Measurements from ENCODE around the gene FLNB. TPM values are rescaled to one million over a fixed set of nuclear protein-coding genes. Genes with fewer than 3 reads are reported as not detected.
A peak's percentile ranks its signal among the peaks of the same experiment; 100 is the strongest.

Gene FLNB
- polyA plus RNA-seq, 4 donors = 137 to 335 (median 205) TPM

DNA sequence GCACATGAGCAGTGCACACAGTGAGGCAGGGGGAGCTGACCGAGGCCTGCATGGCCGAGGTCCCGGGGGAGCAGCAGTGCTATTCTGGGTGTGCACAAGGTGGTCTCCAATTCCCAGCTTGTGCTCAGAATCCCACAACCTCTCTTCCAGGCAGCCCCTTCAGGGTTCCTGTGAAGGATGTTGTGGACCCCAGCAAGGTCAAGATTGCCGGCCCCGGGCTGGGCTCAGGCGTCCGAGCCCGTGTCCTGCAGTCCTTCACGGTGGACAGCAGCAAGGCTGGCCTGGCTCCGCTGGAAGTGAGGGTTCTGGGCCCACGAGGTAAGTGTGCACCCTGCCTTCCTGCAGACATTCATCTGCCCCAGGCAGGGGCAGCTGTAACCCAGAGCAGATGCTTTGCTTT lies 122.4 kb downstream of the FLNB start:
- H3K4me1 ChIP-seq (ENCODE audit: control insufficient read depth in 3 of 3, insufficient read depth in 2 of 3, low read depth in 1 of 3, low read length in 2 of 3) = no peaks in the 10 kb centered on the region
- peaks cover 21 to 83% (median 34%) of the 10 kb centered on the region in 3 donors for H3K36me3 ChIP-seq (ENCODE audit: control insufficient read depth in 3 of 3, insufficient read depth in 2 of 3, low read depth in 1 of 3, low read length in 3 of 3)
- H3K27ac ChIP-seq (ENCODE audit: low read depth in 1 of 3, low read length in 2 of 3) = no peak overlapping the region
- no peak for FAIRE-seq
- WGBS, 3 donors = 92 to 96% (median 93%) methylated on average over 11 of the region's 11 CpGs
- no peak for DNase-seq
- H3K9me3 ChIP-seq (ENCODE audit: control insufficient read depth in 2 of 2, insufficient read depth in 1 of 2, low read depth in 1 of 2, low read length in 1 of 2) = no peaks in the 10 kb centered on the region
- H3K4me3 ChIP-seq (ENCODE audit: low read depth in 1 of 3, low read length in 3 of 3) = no peak overlapping the region
- H3K27me3 ChIP-seq (ENCODE audit: control insufficient read depth in 3 of 3, insufficient read depth in 3 of 3, low read length in 3 of 3) = no peaks in the 10 kb centered on the region

DNA sequence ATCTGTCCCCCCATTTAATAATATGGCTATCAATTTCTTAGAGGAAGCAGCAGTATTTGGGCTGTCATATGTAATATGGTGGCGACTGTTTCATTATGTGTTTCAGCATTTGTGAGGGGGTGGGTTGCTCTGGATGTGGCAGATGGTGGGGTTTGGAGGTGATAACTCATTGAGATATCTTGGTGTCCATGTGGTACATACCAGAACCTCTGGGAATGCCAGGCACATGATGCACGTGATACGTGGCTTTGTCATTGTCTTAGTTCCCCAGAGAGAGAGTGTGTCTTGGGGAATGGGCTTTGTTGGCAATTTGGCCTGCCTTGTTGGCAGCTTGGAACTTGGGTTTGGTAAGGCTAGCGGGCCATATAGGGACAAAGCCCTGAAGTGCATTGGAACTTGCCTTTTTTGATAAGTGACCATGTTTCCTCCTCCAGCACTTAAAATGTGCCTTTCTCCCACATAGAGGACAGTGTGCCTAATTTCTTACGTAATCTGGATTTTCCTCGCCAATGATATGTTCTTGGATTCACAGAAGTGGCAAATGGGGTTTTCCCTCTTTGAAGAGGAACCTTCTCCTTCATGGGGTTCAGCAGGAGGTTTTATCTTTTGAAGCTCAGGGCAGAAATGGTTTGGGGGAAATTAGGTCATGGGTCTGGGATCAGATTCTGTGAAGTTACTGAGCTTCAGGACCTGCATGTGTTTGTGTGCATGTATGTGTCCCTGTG lies 123.0 kb downstream of the FLNB start:
- Histone ChIP-seq H3K27me3 (ENCODE audit: control insufficient read depth in 3 of 3, insufficient read depth in 3 of 3, low read length in 3 of 3) (no peaks in the 10 kb centered on the region), H3K9me3 (ENCODE audit: control insufficient read depth in 2 of 2, insufficient read depth in 1 of 2, low read depth in 1 of 2, low read length in 1 of 2) (no peaks in the 10 kb centered on the region), H3K27ac (ENCODE audit: low read depth in 1 of 3, low read length in 2 of 3) (no peak overlapping the region), H3K36me3 (ENCODE audit: control insufficient read depth in 3 of 3, insufficient read depth in 2 of 3, low read depth in 1 of 3, low read length in 3 of 3) (peaks cover 22 to 83% (median 33%) of the 10 kb centered on the region in 3 donors), H3K4me1 (ENCODE audit: control insufficient read depth in 3 of 3, insufficient read depth in 2 of 3, low read depth in 1 of 3, low read length in 2 of 3) (no peaks in the 10 kb centered on the region), H3K4me3 (ENCODE audit: low read depth in 1 of 3, low read length in 3 of 3) (no peak overlapping the region)
- WGBS, 3 donors = 89 to 93% (median 91%) methylated on average over 6 of the region's 6 CpGs
- FAIRE-seq (no peak), DNase-seq (no peak)

DNA sequence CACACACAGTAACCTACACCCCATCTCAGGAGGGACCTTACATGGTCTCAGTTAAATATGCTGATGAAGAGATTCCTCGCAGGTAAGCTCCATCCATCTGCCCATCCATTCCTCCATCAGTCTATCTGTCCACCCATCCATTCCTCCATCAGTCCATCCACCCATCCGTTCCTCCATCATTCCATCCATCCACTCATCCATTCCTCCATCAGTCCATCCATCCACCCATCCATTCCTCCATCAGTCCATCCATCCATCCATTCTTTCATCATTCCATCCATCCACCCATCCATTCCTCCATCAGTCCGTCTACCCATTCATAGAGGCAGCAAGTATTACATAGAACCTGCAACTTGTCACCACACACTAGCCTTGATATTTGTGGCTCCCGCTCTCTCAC lies 124.6 kb downstream of the FLNB start:
- Histone ChIP-seq H3K9me3 (ENCODE audit: control insufficient read depth in 2 of 2, insufficient read depth in 1 of 2, low read depth in 1 of 2, low read length in 1 of 2) (no peaks in the 10 kb centered on the region), H3K4me1 (ENCODE audit: control insufficient read depth in 3 of 3, insufficient read depth in 2 of 3, low read depth in 1 of 3, low read length in 2 of 3) (no peaks in the 10 kb centered on the region), H3K4me3 (ENCODE audit: low read depth in 1 of 3, low read length in 3 of 3) (no peak overlapping the region), H3K36me3 (ENCODE audit: control insufficient read depth in 3 of 3, insufficient read depth in 2 of 3, low read depth in 1 of 3, low read length in 3 of 3) (peaks cover 16 to 80% (median 35%) of the 10 kb centered on the region in 3 donors), H3K27ac (ENCODE audit: low read depth in 1 of 3, low read length in 2 of 3) (no peak overlapping the region), H3K27me3 (ENCODE audit: control insufficient read depth in 3 of 3, insufficient read depth in 3 of 3, low read length in 3 of 3) (no peaks in the 10 kb centered on the region)
- WGBS, 3 donors = 97 to 99% (median 98%) methylated on average over 4 of the region's 4 CpGs
- no peak for FAIRE-seq
- no peak for DNase-seq

DNA sequence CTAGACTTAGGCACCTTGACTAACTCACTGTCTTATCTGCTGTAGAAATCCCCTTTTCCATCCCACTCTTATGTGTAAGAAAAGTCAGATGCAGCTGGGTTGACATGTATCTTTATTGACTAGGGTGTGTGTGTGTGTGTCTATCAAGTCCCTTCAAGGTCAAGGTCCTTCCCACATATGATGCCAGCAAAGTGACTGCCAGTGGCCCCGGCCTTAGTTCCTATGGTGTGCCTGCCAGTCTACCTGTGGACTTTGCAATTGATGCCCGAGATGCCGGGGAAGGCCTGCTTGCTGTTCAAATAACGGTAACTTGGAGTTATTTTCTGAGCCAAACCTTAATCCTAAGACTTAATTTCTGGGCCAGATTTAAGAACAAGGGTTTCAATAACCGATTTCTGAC lies 126.2 kb downstream of the FLNB start:
- H3K27me3 ChIP-seq (ENCODE audit: control insufficient read depth in 3 of 3, insufficient read depth in 3 of 3, low read length in 3 of 3) = no peaks in the 10 kb centered on the region
- H3K27ac ChIP-seq (ENCODE audit: low read depth in 1 of 3, low read length in 2 of 3) = no peak overlapping the region
- H3K9me3 ChIP-seq (ENCODE audit: control insufficient read depth in 2 of 2, insufficient read depth in 1 of 2, low read depth in 1 of 2, low read length in 1 of 2) = no peaks in the 10 kb centered on the region
- FAIRE-seq = no peak
- no peaks in the 10 kb centered on the region for H3K4me1 ChIP-seq (ENCODE audit: control insufficient read depth in 3 of 3, insufficient read depth in 2 of 3, low read depth in 1 of 3, low read length in 2 of 3)
- 30 to 71% (median 56%) methylated on average over 5 of the region's 5 CpGs for WGBS, 3 donors
- DNase-seq = peak in 1 of 2 donors; percentile 67
- H3K4me3 ChIP-seq (ENCODE audit: low read depth in 1 of 3, low read length in 3 of 3) = no peak overlapping the region
- H3K36me3 ChIP-seq (ENCODE audit: control insufficient read depth in 3 of 3, insufficient read depth in 2 of 3, low read depth in 1 of 3, low read length in 3 of 3) = peaks cover 17 to 71% (median 43%) of the 10 kb centered on the region in 3 donors

DNA sequence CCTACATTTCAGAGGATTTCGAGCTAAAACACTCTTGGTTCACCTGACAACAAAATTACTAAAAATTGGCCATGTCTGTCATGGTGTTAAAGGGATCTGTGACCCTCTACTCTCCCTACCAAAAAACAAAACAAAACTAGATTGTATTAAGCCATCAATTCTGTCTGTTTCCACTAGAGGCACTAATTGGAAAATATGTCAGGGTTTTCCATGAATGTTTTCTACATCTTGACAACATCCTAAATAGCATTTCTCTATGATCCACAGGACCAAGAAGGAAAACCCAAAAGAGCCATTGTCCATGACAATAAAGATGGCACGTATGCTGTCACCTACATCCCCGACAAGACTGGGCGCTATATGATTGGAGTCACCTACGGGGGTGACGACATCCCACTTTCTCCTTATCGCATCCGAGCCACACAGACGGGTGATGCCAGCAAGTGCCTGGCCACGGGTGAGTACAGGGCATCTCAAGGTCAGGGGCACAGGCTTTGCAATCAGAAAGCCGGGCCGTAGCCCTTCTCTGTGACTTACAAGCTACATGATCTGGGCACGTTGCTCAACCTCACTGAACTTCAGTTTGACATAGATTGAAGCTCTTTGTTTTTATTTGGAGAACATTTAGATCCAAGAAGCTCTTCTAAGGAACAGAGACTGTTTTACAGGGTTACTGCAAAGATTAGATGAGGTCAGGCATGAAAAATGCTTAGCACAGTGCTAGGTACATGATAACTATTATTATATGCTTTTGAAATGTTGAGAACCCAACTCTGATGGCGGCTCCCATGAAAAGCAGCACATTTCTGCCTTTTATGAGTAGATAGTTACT lies 127.7 kb downstream of the FLNB start:
- H3K27ac ChIP-seq (ENCODE audit: low read depth in 1 of 3, low read length in 2 of 3) = no peak overlapping the region
- H3K27me3 ChIP-seq (ENCODE audit: control insufficient read depth in 3 of 3, insufficient read depth in 3 of 3, low read length in 3 of 3) = no peaks in the 10 kb centered on the region
- DNase-seq = no peak
- 94 to 96% (median 94%) methylated on average over 14 of the region's 14 CpGs for WGBS, 3 donors
- no peak overlapping the region for H3K4me3 ChIP-seq (ENCODE audit: low read depth in 1 of 3, low read length in 3 of 3)
- no peak for FAIRE-seq
- no peaks in the 10 kb centered on the region for H3K9me3 ChIP-seq (ENCODE audit: control insufficient read depth in 2 of 2, insufficient read depth in 1 of 2, low read depth in 1 of 2, low read length in 1 of 2)
- H3K36me3 ChIP-seq (ENCODE audit: control insufficient read depth in 3 of 3, insufficient read depth in 2 of 3, low read depth in 1 of 3, low read length in 3 of 3) = peaks cover 19 to 72% (median 37%) of the 10 kb centered on the region in 3 donors
- H3K4me1 ChIP-seq (ENCODE audit: control insufficient read depth in 3 of 3, insufficient read depth in 2 of 3, low read depth in 1 of 3, low read length in 2 of 3) = no peaks in the 10 kb centered on the region

DNA sequence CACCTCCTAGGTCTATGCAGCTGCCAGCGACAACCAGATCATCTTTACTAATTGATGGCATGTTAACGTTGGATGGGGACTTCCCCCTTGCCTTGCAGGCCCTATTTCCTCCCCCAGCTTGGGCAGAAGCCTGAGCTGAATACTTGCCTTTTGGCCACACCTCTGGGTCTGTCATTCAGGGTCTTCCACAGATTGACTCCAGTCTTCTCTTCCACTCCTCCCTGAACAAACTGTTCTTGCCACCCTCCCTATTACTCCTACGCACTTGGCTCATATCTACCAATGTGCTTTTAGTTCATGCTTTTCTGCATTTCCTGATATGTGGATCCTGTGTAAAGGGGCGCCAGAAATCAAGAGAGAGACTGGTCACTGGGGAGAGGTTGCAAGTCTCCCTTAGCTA lies 129.1 kb downstream of the FLNB start:
- H3K36me3 ChIP-seq (ENCODE audit: control insufficient read depth in 3 of 3, insufficient read depth in 2 of 3, low read depth in 1 of 3, low read length in 3 of 3) = peaks cover 18 to 74% (median 36%) of the 10 kb centered on the region in 3 donors
- H3K9me3 ChIP-seq (ENCODE audit: control insufficient read depth in 2 of 2, insufficient read depth in 1 of 2, low read depth in 1 of 2, low read length in 1 of 2) = no peaks in the 10 kb centered on the region
- no peak overlapping the region for H3K27ac ChIP-seq (ENCODE audit: low read depth in 1 of 3, low read length in 2 of 3)
- no peak overlapping the region for H3K4me3 ChIP-seq (ENCODE audit: low read depth in 1 of 3, low read length in 3 of 3)
- DNase-seq = no peak
- FAIRE-seq = no peak
- no peaks in the 10 kb centered on the region for H3K4me1 ChIP-seq (ENCODE audit: control insufficient read depth in 3 of 3, insufficient read depth in 2 of 3, low read depth in 1 of 3, low read length in 2 of 3)
- 90 to 92% (median 91%) methylated on average over 4 of the region's 4 CpGs for WGBS, 3 donors
- H3K27me3 ChIP-seq (ENCODE audit: control insufficient read depth in 3 of 3, insufficient read depth in 3 of 3, low read length in 3 of 3) = no peaks in the 10 kb centered on the region

DNA sequence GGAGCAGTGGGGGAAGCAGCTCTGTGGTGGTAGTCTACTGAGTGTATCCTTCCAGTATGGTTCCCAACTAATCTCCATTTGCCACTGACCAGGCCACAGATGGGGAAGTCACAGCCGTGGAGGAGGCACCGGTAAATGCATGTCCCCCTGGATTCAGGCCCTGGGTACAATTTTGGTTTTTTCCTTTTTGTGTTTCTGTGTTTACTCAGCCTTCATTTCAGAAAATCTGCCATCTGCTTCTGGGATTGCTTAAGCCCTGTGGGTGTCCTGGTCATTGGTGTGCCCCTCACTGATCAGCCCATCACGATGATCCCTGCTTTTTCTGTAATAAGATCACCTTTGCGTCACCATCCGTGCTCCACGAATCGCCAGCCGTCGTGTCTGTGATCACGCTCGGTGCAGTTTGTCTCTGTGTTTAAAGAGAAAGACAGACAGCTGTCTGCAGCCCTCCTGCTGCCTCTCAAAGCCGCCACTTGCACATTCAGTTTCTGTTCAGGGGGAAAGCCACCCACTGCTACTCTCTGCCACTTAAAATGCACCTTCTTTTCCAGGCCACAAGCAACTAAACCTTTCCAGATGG lies 133.6 kb downstream of the FLNB start:
- no peaks in the 10 kb centered on the region for H3K4me1 ChIP-seq (ENCODE audit: control insufficient read depth in 3 of 3, insufficient read depth in 2 of 3, low read depth in 1 of 3, low read length in 2 of 3)
- no peak overlapping the region for H3K27ac ChIP-seq (ENCODE audit: low read depth in 1 of 3, low read length in 2 of 3)
- 87 to 92% (median 90%) methylated on average over 12 of the region's 12 CpGs for WGBS, 3 donors
- no peak for FAIRE-seq
- no peak overlapping the region for H3K4me3 ChIP-seq (ENCODE audit: low read depth in 1 of 3, low read length in 3 of 3)
- no peaks in the 10 kb centered on the region for H3K27me3 ChIP-seq (ENCODE audit: control insufficient read depth in 3 of 3, insufficient read depth in 3 of 3, low read length in 3 of 3)
- no peak for DNase-seq
- peaks cover 15 to 77% (median 41%) of the 10 kb centered on the region in 3 donors for H3K36me3 ChIP-seq (ENCODE audit: control insufficient read depth in 3 of 3, insufficient read depth in 2 of 3, low read depth in 1 of 3, low read length in 3 of 3)
- no peaks in the 10 kb centered on the region for H3K9me3 ChIP-seq (ENCODE audit: control insufficient read depth in 2 of 2, insufficient read depth in 1 of 2, low read depth in 1 of 2, low read length in 1 of 2)

DNA sequence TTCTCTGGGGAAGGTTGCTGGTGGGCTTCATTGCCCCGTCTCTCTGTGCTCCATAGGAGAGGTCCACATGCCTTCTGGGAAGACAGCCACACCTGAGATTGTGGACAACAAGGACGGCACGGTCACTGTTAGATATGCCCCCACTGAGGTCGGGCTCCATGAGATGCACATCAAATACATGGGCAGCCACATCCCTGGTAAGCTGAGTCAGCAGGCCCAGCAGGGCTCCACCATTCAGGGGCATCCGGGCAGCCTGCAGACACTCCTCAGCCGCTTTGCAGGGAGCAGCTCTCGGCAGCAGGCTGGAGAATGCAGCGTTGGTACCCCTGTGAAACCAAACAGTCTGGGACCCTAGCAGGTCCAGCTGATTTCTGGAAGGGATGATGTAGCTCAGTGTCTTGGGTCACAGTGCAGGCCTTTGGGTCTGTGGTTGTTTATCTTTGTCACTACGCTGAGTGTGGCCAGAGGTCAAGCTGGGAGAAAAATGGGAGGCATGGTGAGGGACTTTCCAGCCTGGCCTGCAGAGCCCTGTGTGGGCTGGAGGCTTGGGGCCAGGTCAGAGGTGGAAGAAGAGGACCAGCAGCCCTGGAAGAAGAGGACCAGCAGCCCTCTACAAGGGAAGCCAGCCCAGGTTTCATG lies 135.3 kb downstream of the FLNB start:
- DNase-seq (no peak), FAIRE-seq (no peak)
- H3K27me3 ChIP-seq (ENCODE audit: control insufficient read depth in 3 of 3, insufficient read depth in 3 of 3, low read length in 3 of 3) = no peaks in the 10 kb centered on the region
- no peak overlapping the region for H3K4me3 ChIP-seq (ENCODE audit: low read depth in 1 of 3, low read length in 3 of 3)
- H3K36me3 ChIP-seq (ENCODE audit: control insufficient read depth in 3 of 3, insufficient read depth in 2 of 3, low read depth in 1 of 3, low read length in 3 of 3) = peaks cover 23 to 79% (median 39%) of the 10 kb centered on the region in 3 donors
- H3K9me3 ChIP-seq (ENCODE audit: control insufficient read depth in 2 of 2, insufficient read depth in 1 of 2, low read depth in 1 of 2, low read length in 1 of 2) = no peaks in the 10 kb centered on the region
- H3K4me1 ChIP-seq (ENCODE audit: control insufficient read depth in 3 of 3, insufficient read depth in 2 of 3, low read depth in 1 of 3, low read length in 2 of 3) = no peaks in the 10 kb centered on the region
- H3K27ac ChIP-seq (ENCODE audit: low read depth in 1 of 3, low read length in 2 of 3) = no peak overlapping the region
- 85 to 92% (median 89%) methylated on average over 9 of the region's 9 CpGs for WGBS, 3 donors
